OCI-LY3 (cell line): Measurements from ENCODE around the gene DAAM2.

Experiments used
- EZH2phosphoT487 ChIP-seq: fragments of 200-600 bp; shearing (Covaris generic); IDR thresholded peaks from 2 replicates; pipeline ENCODE4 v1.6.1; 2018; ENCODE audit warnings: antibody characterized with exemption, mixed run types, low read depth
- TF ChIP-seq, protein P1 (sequence below): fragments of 200-600, 300-600 bp; sonication (generic); IDR thresholded peaks from 2 replicates; pipeline ENCODE4 v1.5.1; 2014; ENCODE audit warnings: antibody characterized with exemption, low read length, low read depth

DNA sequence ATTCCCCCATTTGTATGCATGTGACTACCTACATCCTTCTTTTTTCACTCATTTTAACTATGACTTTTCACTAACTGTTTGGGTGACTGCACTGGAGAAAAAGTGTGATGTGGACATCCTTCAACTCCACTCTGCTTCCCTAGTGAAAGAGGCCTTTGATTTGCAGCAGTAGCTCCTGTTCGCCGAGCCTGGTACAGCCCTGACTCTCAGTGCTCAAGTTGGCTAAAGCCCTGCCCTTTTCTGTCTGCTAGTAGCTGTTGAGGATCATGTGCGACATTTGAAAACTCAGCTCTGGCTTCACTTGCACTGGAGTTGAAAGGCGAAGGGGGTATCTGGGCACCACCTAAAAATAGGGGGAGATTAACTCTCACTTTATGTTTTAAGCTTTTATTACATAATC lies 42.1 kb downstream of the DAAM2 start:
- TF ChIP-seq, protein P1, sequence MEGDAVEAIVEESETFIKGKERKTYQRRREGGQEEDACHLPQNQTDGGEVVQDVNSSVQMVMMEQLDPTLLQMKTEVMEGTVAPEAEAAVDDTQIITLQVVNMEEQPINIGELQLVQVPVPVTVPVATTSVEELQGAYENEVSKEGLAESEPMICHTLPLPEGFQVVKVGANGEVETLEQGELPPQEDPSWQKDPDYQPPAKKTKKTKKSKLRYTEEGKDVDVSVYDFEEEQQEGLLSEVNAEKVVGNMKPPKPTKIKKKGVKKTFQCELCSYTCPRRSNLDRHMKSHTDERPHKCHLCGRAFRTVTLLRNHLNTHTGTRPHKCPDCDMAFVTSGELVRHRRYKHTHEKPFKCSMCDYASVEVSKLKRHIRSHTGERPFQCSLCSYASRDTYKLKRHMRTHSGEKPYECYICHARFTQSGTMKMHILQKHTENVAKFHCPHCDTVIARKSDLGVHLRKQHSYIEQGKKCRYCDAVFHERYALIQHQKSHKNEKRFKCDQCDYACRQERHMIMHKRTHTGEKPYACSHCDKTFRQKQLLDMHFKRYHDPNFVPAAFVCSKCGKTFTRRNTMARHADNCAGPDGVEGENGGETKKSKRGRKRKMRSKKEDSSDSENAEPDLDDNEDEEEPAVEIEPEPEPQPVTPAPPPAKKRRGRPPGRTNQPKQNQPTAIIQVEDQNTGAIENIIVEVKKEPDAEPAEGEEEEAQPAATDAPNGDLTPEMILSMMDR: no peak
- TF ChIP-seq EZH2phosphoT487: no peak
